Ishikawa (cell line): Measurements from ENCODE around the gene HPS6.

Source experiments
- EP300 ChIP-seq: IDR thresholded peaks from 2 replicates; pipeline ENCODE4 v1.6.1; 2012; ENCODE audit warnings: borderline replicate concordance
- MAX ChIP-seq: IDR thresholded peaks from 2 replicates; pipeline ENCODE4 v1.6.1; 2012
- RAD21 ChIP-seq: IDR thresholded peaks from 2 replicates; pipeline ENCODE4 v1.6.1; 2012; ENCODE audit warnings: low read depth
- REST ChIP-seq: IDR thresholded peaks from 2 replicates; pipeline ENCODE4 v1.6.1; 2012; ENCODE audit warnings: low read depth, mild to moderate bottlenecking
- TAF1 ChIP-seq: IDR thresholded peaks from 2 replicates; pipeline ENCODE4 v1.6.1; 2012; ENCODE audit warnings: low read depth, mild to moderate bottlenecking
- TEAD4 ChIP-seq: IDR thresholded peaks from 2 replicates; pipeline ENCODE4 v1.6.1; 2012
- USF1 ChIP-seq: IDR thresholded peaks from 2 replicates; pipeline ENCODE4 v1.6.1; 2012
- ZBTB7A ChIP-seq: IDR thresholded peaks from 2 replicates; pipeline ENCODE4 v1.6.1; 2012; ENCODE audit warnings: low read depth

GRCh38 chr10:102064868-102065560, at the start of gene HPS6:
- peak; percentile 78 for TF ChIP-seq MAX
- peak; percentile 28; the same call in 1 of the 2 replicates for TF ChIP-seq TEAD4
- TF ChIP-seq RAD21 = no peak
- TF ChIP-seq EP300 = peak; percentile 40; the same call in 1 of the 2 replicates
- peak; percentile 92 for TF ChIP-seq TAF1
- TF ChIP-seq ZBTB7A = peak; percentile 99
- TF ChIP-seq REST = no peak
- TF ChIP-seq USF1 = no peak
